ENCODE data around the gene ATG5.

GRCh38 chr6:106160189-106160588, 165.4 kb downstream of the ATG5 start:
- TF ChIP-seq GATA2 (IDR thresholded peaks at IDR 0.05; ENCODE audit: low read depth, low read length), result no peak
- TF ChIP-seq GATA3 (IDR thresholded peaks at IDR 0.05; ENCODE audit: low read depth, low read length), result no peak
